GM21717 (cell line): Measurements from ENCODE around the gene PRELID2.
"Not testable (repeated sequence)": the region's sequence is repeated elsewhere in the genome, so short reads cannot be mapped to it uniquely, and the experiment has no call there.

Source experiments
- ATAC-seq: cut with Tn5 transposase; IDR thresholded peaks from one replicate; pipeline ENCODE4 v1.9.1; 2021; ENCODE audit warnings: mild to moderate bottlenecking, moderate library complexity; ENCODE audit not compliant: unreplicated experiment

The PRELID2 gene

GRCh38 chr5:145752947-145753346 is 82.2 kb downstream of the PRELID2 start:
- no peak for ATAC-seq

- ATAC-seq = no peak
These were observed 82.6 kb downstream of the PRELID2 start for GRCh38 chr5:145752534-145752933.

- ATAC-seq = no peak
These were observed 84.9 kb downstream of the PRELID2 start for GRCh38 chr5:145750199-145750598.

GRCh38 chr5:145743396-145744061 is 91.6 kb downstream of the PRELID2 start:
- no peak for ATAC-seq

- ATAC-seq = no peak
These were observed 95.3 kb downstream of the PRELID2 start for GRCh38 chr5:145739843-145740242.

GRCh38 chr5:145738227-145738626 is 96.9 kb downstream of the PRELID2 start:
- no peak for ATAC-seq

- no peak for ATAC-seq
These were observed 97.6 kb downstream of the PRELID2 start for GRCh38 chr5:145737578-145737977.

- ATAC-seq = not testable (repeated sequence)
These were observed 105.2 kb downstream of the PRELID2 start for GRCh38 chr5:145729956-145730355.

- ATAC-seq = no peak
These were observed 111.6 kb downstream of the PRELID2 start for GRCh38 chr5:145723516-145723915.

GRCh38 chr5:145718956-145719355 is 116.2 kb downstream of the PRELID2 start:
- ATAC-seq = no peak

- ATAC-seq = no peak
These were observed 119.7 kb downstream of the PRELID2 start for GRCh38 chr5:145715412-145715811.

GRCh38 chr5:145712245-145712644 is 122.9 kb downstream of the PRELID2 start:
- ATAC-seq = no peak

- no peak for ATAC-seq
These were observed 123.7 kb downstream of the PRELID2 start for GRCh38 chr5:145711417-145711816.
